GM21528 (cell line): Measurements from ENCODE around the gene APOL4.
A peak's percentile ranks its signal among the peaks of the same experiment; 100 is the strongest.
"Not testable (repeated sequence)": the region's sequence is repeated elsewhere in the genome, so short reads cannot be mapped to it uniquely, and the experiment has no call there.

Experiments used
- ATAC-seq: cut with Tn5 transposase; IDR thresholded peaks from one replicate; pipeline ENCODE4 v1.9.1; 2021; ENCODE audit warnings: mild to moderate bottlenecking, moderate library complexity; ENCODE audit not compliant: unreplicated experiment, low FRiP score

Gene APOL4, protein sequence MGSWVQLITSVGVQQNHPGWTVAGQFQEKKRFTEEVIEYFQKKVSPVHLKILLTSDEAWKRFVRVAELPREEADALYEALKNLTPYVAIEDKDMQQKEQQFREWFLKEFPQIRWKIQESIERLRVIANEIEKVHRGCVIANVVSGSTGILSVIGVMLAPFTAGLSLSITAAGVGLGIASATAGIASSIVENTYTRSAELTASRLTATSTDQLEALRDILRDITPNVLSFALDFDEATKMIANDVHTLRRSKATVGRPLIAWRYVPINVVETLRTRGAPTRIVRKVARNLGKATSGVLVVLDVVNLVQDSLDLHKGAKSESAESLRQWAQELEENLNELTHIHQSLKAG

GRCh38 chr22:36201630-36202319, at the start of gene APOL4:
TSS of gene APOL4 (minus strand) at chr22:36201809. CDS start at chr22:36201734, 75 bp downstream.
- ATAC-seq: no peak

- ATAC-seq: not testable (repeated sequence)
These were observed 48.8 kb upstream of the APOL4 start for GRCh38 chr22:36250292-36250960.

- ATAC-seq: no peak
These were observed 47.6 kb upstream of the APOL4 start for GRCh38 chr22:36249160-36249559.

- no peak for ATAC-seq
These were observed 46.3 kb upstream of the APOL4 start for GRCh38 chr22:36247955-36248354.

DNA sequence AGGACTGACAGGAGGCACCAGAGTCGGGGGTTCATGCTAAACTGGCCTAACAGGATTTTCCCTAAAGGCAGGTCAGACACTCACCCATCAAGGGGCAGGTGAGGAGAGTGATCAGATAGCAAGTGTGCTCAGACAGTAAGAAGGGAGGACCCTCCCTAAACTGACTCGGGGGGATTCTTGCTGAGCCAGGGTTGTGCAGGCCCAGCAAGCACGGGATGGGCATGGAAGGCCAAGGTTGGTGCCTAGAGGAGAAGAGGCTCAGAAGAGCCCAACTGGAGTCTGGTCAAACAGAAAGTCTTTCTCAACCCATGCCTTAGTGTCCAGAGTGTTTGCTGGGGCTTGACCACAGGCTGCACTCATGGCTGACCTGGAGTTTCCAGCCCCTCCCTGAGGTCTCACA, 45.1 kb upstream of the APOL4 start:
- no peak for ATAC-seq

DNA sequence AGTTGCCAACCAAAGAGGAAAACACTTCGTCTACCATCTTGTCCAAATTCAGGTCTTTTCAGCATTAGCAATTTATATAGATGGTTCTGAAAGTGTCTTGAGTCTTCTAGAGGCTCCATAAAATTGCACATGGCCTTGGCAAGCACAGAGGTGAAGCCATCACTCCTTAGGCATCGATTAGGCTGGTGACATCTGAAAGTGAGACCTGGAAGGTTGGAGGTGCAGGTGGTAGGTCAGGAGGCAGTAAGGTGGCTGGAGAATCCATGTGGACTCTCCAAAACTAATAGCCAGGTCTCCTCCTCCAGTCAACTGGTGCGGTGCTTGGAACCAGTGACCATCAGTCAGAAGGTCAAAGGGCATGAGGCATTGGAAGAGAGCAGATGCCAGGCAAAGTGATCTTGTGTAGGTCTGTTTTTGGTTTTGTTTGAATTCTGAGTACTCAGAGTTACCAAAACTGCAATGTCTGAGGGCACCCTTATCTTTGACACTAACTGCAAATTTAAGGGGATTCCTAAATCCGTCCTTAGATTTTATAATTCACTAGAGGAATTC, 44.3 kb upstream of the APOL4 start:
- no peak for ATAC-seq

DNA sequence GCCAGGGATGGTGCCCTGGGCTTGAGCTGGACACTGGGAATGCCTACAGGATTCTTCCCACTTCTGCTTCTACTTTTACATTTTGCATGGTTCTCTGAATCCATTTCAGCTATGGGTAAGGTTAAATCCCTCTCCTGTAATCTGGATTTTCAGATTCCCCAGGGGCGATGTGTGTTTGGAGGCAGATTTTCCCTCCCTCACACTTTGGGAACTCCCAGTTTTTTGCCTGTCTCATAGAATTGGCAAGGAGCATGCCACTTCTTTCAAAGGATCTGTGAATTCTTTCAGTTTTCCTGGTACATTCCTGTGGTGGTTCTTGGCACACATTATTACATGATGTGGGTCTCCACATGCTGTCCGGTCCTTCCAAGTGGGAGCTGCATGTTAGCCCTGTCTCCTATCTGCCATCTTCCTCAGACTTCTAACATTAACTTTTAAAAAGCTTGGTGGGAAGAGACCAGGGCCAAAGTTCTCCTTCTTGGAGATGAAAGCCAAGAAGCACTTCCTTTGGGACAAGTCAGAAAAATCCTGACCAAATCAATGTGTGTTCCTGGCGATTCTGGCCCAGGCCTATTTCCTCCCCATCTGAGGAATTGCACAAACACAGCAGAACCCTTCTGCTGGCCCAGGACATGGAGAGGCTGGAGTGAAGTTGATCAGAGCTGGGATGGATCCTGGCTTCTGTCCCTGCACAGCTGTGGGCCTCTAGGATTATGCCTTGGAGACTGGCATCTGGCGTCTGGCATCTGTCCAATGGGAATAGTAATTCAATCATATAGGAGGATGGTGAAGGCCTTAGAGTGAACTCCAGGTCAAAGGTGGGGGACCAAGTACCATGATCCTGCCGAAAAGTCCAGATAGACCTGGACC, 43.1 kb upstream of the APOL4 start:
- ATAC-seq: no peak

- ATAC-seq: no peak
These were observed 42.4 kb upstream of the APOL4 start for GRCh38 chr22:36243986-36244385.

DNA sequence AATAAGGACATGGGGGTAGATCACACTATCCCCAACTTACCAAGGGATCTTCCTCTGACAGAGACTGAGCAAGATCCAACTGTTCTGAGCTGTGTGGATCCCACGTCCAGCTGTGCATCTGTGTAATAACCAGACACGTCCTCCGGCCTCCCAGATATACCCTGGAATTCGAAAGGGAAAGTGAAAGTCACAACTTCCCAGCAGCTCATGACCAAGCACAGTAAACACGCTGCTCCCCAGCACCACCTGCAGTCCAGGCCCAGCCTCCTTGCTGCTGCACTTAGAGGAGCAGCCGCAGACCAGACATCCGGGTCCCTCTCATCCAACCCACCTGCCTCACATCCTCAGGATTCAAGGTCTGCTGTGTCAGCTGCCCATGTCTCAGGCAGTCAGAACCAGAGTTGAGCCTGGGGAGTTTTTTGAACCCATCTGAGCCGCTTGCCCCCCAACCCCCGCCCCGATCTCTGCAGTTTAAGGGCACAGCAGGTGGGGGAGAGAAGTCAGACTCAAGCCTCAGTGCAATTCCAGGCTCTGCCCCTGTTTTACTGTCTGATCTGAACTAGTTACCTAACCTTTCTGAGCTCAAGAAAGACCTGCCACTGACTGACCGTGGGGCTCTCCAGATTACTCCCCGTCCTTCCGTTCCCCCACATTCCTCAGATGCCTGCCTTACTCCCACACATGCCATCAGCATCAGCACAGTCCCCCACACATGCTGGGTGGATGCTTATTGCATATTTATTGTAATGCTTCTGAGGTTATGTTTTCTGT, 38.0 kb upstream of the APOL4 start, which contains the start of gene APOL2:
TSS of gene APOL2 (minus strand) at position 127 of the 771 bp plus-strand sequence. CDS start 6,365 bp downstream, outside the sequence.
- ATAC-seq: peak; percentile 81

- ATAC-seq: peak; percentile 22
These were observed 37.5 kb upstream of the APOL4 start for GRCh38 chr22:36239150-36239400.

GRCh38 chr22:36238373-36239149, 37.0 kb upstream of the APOL4 start:
- ATAC-seq: peak; percentile 15

GRCh38 chr22:36237462-36238372, 36.1 kb upstream of the APOL4 start:
- ATAC-seq: no peak

- ATAC-seq: no peak
These were observed 35.0 kb upstream of the APOL4 start for GRCh38 chr22:36236388-36237319.

GRCh38 chr22:36235585-36235984, 34.0 kb upstream of the APOL4 start:
- no peak for ATAC-seq

DNA sequence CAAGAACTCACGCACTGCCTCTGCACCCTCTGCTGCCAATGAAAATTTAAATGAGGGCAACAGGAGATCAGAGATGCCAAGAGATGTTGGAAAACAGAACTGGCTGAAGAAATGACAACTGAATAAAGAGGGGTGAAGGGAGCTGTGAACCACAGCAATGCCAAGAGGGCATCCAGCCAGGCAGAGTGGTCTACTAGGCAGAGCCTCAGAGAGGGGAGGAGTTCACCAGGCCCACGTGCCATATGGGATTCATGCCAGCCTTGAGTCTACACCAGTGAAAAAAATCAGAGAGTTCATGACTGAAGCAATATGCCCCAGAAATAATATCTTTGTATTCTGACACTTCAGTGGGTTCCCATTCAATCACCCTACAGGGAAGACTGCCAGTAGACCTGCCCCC, 33.3 kb upstream of the APOL4 start:
- ATAC-seq: no peak

DNA sequence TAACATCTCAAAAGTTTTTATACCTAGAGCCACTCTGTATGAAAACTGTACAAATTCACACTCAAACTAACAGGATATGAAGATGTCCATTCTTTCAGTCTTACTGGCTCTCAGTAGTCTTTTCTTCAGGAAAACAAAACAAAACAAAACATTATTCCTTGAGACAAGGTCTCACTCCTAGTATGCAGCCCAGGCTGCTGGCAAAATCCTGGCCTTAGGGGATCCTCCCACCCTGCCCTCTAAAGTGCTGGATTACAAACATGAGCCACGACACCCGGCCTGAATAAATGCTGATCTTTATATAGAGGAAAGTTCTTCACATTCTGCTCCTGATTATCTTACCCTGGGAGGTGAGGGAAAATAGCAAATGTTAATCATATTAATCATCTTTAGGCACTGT, 32.6 kb upstream of the APOL4 start:
- no peak for ATAC-seq

DNA sequence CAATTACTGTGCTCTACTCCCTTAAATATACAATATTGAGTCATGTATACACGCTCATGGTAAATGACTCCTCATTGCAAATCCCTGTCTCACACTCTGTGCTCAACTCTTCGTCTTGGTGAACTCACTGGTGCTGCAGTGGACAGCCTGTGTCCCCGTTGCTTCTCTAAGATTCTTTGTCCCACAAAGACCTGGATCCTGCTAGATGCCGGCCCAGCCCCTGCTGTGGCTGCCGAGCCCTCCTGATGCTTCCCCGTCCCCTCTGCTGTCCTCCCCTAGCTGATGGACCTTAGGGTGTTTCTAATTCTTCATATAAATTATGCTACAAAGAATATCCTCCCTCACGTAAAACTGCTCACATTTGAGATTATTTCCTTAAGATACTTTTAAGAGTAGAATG, 32.2 kb upstream of the APOL4 start:
- ATAC-seq: no peak
